Measurements from ENCODE around the gene TFDP2. TPM values are rescaled to one million over a fixed set of nuclear protein-coding genes. Genes with fewer than 3 reads are reported as not detected.
"Not testable (repeated sequence)": the region's sequence is repeated elsewhere in the genome, so short reads cannot be mapped to it uniquely, and the experiment has no call there.

The TFDP2 gene
- total RNA-seq, 1 donor from 2014 or later, result 173 TPM

DNA sequence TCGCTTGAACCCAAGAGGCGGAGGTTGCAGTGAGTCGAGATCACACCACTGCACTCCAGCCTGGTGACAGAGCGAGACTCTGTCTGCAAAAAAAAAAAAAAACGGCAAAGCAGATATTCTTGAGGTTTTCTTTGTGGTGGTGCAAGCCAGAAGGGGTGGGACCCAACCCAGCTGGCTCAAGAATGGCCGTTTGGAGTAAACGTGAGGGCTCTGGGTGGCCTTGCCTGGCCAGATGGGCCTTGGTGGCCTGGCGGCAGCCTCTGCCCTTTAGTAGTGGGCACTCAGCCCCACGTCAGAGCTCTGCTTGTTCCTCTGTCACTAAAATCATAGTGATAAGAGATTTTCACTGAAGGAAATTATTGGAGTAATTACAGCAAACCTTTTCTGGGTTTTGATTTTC lies 222.4 kb downstream of the TFDP2 start:
- no peak overlapping the region for H3K4me2 ChIP-seq
- H3K27ac Mint-ChIP-seq, result no peak overlapping the region
- no peaks in the 10 kb centered on the region for H3K36me3 ChIP-seq
- no peaks in the 10 kb centered on the region for H3K9me3 ChIP-seq (ENCODE audit: low read depth)
- H3K4me1 Mint-ChIP-seq, result no peaks in the 10 kb centered on the region
- H3K4me3 Mint-ChIP-seq, result no peak overlapping the region
- H3K27ac ChIP-seq, result no peak overlapping the region
- TF ChIP-seq EZH2 (IDR thresholded peaks at IDR 0.05) (no peak), EZH2phosphoT487 (IDR thresholded peaks at IDR 0.05) (no peak)
- TF ChIP-seq, protein P1, sequence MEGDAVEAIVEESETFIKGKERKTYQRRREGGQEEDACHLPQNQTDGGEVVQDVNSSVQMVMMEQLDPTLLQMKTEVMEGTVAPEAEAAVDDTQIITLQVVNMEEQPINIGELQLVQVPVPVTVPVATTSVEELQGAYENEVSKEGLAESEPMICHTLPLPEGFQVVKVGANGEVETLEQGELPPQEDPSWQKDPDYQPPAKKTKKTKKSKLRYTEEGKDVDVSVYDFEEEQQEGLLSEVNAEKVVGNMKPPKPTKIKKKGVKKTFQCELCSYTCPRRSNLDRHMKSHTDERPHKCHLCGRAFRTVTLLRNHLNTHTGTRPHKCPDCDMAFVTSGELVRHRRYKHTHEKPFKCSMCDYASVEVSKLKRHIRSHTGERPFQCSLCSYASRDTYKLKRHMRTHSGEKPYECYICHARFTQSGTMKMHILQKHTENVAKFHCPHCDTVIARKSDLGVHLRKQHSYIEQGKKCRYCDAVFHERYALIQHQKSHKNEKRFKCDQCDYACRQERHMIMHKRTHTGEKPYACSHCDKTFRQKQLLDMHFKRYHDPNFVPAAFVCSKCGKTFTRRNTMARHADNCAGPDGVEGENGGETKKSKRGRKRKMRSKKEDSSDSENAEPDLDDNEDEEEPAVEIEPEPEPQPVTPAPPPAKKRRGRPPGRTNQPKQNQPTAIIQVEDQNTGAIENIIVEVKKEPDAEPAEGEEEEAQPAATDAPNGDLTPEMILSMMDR (IDR thresholded peaks at IDR 0.05), result no peak
- peaks cover 3% of the 10 kb centered on the region for H3K27me3 Mint-ChIP-seq (ENCODE audit: insufficient read depth, low read depth)
- no peaks in the 10 kb centered on the region for H4K20me1 ChIP-seq (ENCODE audit: low read depth)
- no peaks in the 10 kb centered on the region for H3K27me3 ChIP-seq
- H3K36me3 Mint-ChIP-seq, result peaks cover 34% of the 10 kb centered on the region
- no peak overlapping the region for H3K9ac ChIP-seq
- H3K9me3 Mint-ChIP-seq, result no peaks in the 10 kb centered on the region
- no peak for DNase-seq (ENCODE audit: low spot score)
- no peak overlapping the region for H3K4me3 ChIP-seq
- H3K79me2 ChIP-seq (ENCODE audit: low read depth), result no peaks in the 10 kb centered on the region
- H3F3A ChIP-seq (ENCODE audit: low read depth), result no peaks in the 10 kb centered on the region
- no peaks in the 10 kb centered on the region for H3K4me1 ChIP-seq
- no peak overlapping the region for H2AFZ ChIP-seq (replicated peaks)

DNA sequence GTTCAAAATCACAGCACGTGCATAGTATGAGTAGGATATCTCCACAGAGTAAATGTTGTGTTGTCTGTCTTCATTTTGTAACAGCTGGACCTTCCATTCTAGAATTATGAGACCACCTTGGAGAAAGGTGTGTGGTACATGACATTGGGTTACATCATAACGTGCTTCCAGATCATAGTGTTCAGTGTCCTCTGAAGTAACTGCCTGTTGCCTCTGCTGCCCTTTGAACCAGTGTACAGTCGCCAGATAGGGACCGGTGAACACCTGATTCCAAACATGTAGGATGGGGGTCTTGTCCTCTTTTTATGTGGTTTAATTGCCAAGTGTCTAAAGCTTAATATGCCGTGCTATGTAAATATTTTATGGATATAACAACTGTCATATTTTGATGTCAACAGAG lies 223.7 kb downstream of the TFDP2 start:
- not testable (repeated sequence) for H3K4me3 ChIP-seq; H2AFZ ChIP-seq (replicated peaks); H3K4me1 ChIP-seq; H3K27ac ChIP-seq; H3K27me3 Mint-ChIP-seq (ENCODE audit: insufficient read depth, low read depth); H3K27me3 ChIP-seq; DNase-seq (ENCODE audit: low spot score); H3K27ac Mint-ChIP-seq; H3K4me3 Mint-ChIP-seq; H3K79me2 ChIP-seq (ENCODE audit: low read depth); H4K20me1 ChIP-seq (ENCODE audit: low read depth); H3K4me2 ChIP-seq; H3K9me3 Mint-ChIP-seq; H3K9me3 ChIP-seq (ENCODE audit: low read depth); H3F3A ChIP-seq (ENCODE audit: low read depth); H3K9ac ChIP-seq; H3K36me3 ChIP-seq; H3K4me1 Mint-ChIP-seq
- peaks cover 40% of the 10 kb centered on the region for H3K36me3 Mint-ChIP-seq

DNA sequence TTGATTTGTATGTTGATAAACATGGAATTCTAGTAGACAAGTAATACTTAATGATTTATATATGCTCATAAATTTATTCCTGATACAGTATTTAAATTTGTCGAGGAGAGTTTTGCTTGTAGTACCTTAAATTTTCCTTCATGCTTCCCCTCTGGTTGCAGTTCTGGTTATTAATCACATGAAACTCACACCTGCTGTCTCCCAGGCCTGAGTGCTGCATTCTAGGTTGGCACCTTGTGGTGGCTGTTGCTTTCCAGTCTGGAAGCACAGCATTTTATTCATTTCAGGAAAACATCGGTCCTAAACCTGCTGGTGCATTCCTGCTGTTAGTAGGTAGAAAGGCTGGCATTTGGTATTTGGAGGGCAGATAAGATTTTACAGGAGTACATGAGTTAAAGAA lies 228.0 kb downstream of the TFDP2 start:
- Histone ChIP-seq H3F3A (ENCODE audit: low read depth) (no peaks in the 10 kb centered on the region), H3K4me1 (no peaks in the 10 kb centered on the region), H3K9me3 (ENCODE audit: low read depth) (no peaks in the 10 kb centered on the region), H4K20me1 (ENCODE audit: low read depth) (no peaks in the 10 kb centered on the region), H3K27ac (no peak overlapping the region), H3K27me3 (no peaks in the 10 kb centered on the region), H3K4me3 (no peak overlapping the region), H3K36me3 (no peaks in the 10 kb centered on the region), H3K4me2 (no peak overlapping the region), H3K9ac (no peak overlapping the region), H3K79me2 (ENCODE audit: low read depth) (no peaks in the 10 kb centered on the region), H2AFZ (replicated peaks) (no peak overlapping the region)
- H3K9me3 Mint-ChIP-seq, result no peaks in the 10 kb centered on the region
- TF ChIP-seq EZH2 (IDR thresholded peaks at IDR 0.05), result no peak
- TF ChIP-seq, protein P1 (IDR thresholded peaks at IDR 0.05), result no peak
- no peak for TF ChIP-seq EZH2phosphoT487 (IDR thresholded peaks at IDR 0.05)
- H3K27me3 Mint-ChIP-seq (ENCODE audit: insufficient read depth, low read depth), result no peaks in the 10 kb centered on the region
- peaks cover 42% of the 10 kb centered on the region for H3K36me3 Mint-ChIP-seq
- H3K4me1 Mint-ChIP-seq, result no peaks in the 10 kb centered on the region
- H3K4me3 Mint-ChIP-seq, result no peak overlapping the region
- DNase-seq (ENCODE audit: low spot score), result no peak
- no peak overlapping the region for H3K27ac Mint-ChIP-seq

GRCh38 chr3:141920701-141921100 lies 228.6 kb downstream of the TFDP2 start:
- Histone ChIP-seq H3K36me3 (no peaks in the 10 kb centered on the region), H3K9me3 (ENCODE audit: low read depth) (no peaks in the 10 kb centered on the region), H3K9ac (no peak overlapping the region), H4K20me1 (ENCODE audit: low read depth) (no peaks in the 10 kb centered on the region), H2AFZ (replicated peaks) (no peak overlapping the region), H3K4me2 (no peak overlapping the region), H3K27ac (no peak overlapping the region), H3K27me3 (no peaks in the 10 kb centered on the region), H3K4me3 (no peak overlapping the region), H3K79me2 (ENCODE audit: low read depth) (no peaks in the 10 kb centered on the region), H3K4me1 (no peaks in the 10 kb centered on the region), H3F3A (ENCODE audit: low read depth) (no peaks in the 10 kb centered on the region)
- Mint-ChIP-seq H3K27me3 (ENCODE audit: insufficient read depth, low read depth) (no peaks in the 10 kb centered on the region), H3K9me3 (no peaks in the 10 kb centered on the region), H3K36me3 (peaks cover 45% of the 10 kb centered on the region), H3K27ac (no peak overlapping the region), H3K4me3 (no peak overlapping the region), H3K4me1 (no peaks in the 10 kb centered on the region)
- DNase-seq (ENCODE audit: low spot score), result no peak
- TF ChIP-seq, protein P1 (IDR thresholded peaks at IDR 0.05), result no peak
- TF ChIP-seq EZH2 (IDR thresholded peaks at IDR 0.05) (no peak), EZH2phosphoT487 (IDR thresholded peaks at IDR 0.05) (no peak)
